Nucleus accumbens (tissue), 56 donors: Measurements from ENCODE around the gene MMP20.

Experiments used
- DNase-seq, 56 donors: peaks; one replicate each; lab custom pipeline; 2025; lab: John Stamatoyannopoulos, UW

The MMP20 gene

GRCh38 chr11:102564110-102564509 lies 61.0 kb downstream of the MMP20 start:
- DNase-seq, result no peak

- DNase-seq, result no peak
Observed at GRCh38 chr11:102561636-102562035, 63.5 kb downstream of the MMP20 start.

- peak in 1 of 56 donors; percentile 13 for DNase-seq
Observed at GRCh38 chr11:102560555-102561011, 64.5 kb downstream of the MMP20 start.

GRCh38 chr11:102559839-102560238 lies 65.3 kb downstream of the MMP20 start:
- DNase-seq, result no peak

- DNase-seq, result no peak
Observed at GRCh38 chr11:102555091-102555490, 70.0 kb downstream of the MMP20 start.

- no peak for DNase-seq
Observed at GRCh38 chr11:102553835-102554282, 71.3 kb downstream of the MMP20 start.

GRCh38 chr11:102552447-102553194 lies 72.5 kb downstream of the MMP20 start:
- no peak for DNase-seq

- no peak for DNase-seq
Observed at GRCh38 chr11:102552020-102552419, 73.1 kb downstream of the MMP20 start.

- DNase-seq, result no peak
Observed at GRCh38 chr11:102551169-102551781, 73.9 kb downstream of the MMP20 start.

GRCh38 chr11:102546923-102547471 lies 78.1 kb downstream of the MMP20 start:
- DNase-seq, result no peak

- no peak for DNase-seq
Observed at GRCh38 chr11:102546427-102546826, 78.7 kb downstream of the MMP20 start.

- no peak for DNase-seq
Observed at GRCh38 chr11:102545701-102546100, 79.4 kb downstream of the MMP20 start.

GRCh38 chr11:102544594-102544993 lies 80.5 kb downstream of the MMP20 start:
- DNase-seq, result no peak

- DNase-seq, result no peak
Observed at GRCh38 chr11:102539567-102539966, 85.6 kb downstream of the MMP20 start.

GRCh38 chr11:102538932-102539331 lies 86.2 kb downstream of the MMP20 start:
- no peak for DNase-seq

- no peak for DNase-seq
Observed at GRCh38 chr11:102534261-102534872, 90.8 kb downstream of the MMP20 start.

GRCh38 chr11:102530558-102530957 lies 94.6 kb downstream of the MMP20 start, which contains the start of gene MMP7:
TSS of gene MMP7 (minus strand) at chr11:102530747. CDS start at chr11:102530700, 47 bp downstream.
- DNase-seq, result no peak

- DNase-seq, result no peak
Observed at GRCh38 chr11:102528618-102529017, 96.5 kb downstream of the MMP20 start.

GRCh38 chr11:102527684-102528083 lies 97.4 kb downstream of the MMP20 start:
- no peak for DNase-seq

GRCh38 chr11:102527041-102527440 lies 98.1 kb downstream of the MMP20 start:
- DNase-seq, result no peak
